Limb (tissue), 2 donors: ENCODE results near the gene ARSI.

ENCODE experiments used
- DNase-seq, 2 donors: peaks; one replicate each; pipeline ENCODE4 v3.0.0-alpha.2; 2016; ENCODE audit errors: extremely low spot score in 2 of 2

The ARSI gene

GRCh38 chr5:150302301-150303069 lies at the start of gene ARSI:
TSS of gene ARSI (minus strand) at chr5:150302905. CDS start at chr5:150302373, 532 bp downstream.
- peak; percentile 86 to 87 for DNase-seq

DNA sequence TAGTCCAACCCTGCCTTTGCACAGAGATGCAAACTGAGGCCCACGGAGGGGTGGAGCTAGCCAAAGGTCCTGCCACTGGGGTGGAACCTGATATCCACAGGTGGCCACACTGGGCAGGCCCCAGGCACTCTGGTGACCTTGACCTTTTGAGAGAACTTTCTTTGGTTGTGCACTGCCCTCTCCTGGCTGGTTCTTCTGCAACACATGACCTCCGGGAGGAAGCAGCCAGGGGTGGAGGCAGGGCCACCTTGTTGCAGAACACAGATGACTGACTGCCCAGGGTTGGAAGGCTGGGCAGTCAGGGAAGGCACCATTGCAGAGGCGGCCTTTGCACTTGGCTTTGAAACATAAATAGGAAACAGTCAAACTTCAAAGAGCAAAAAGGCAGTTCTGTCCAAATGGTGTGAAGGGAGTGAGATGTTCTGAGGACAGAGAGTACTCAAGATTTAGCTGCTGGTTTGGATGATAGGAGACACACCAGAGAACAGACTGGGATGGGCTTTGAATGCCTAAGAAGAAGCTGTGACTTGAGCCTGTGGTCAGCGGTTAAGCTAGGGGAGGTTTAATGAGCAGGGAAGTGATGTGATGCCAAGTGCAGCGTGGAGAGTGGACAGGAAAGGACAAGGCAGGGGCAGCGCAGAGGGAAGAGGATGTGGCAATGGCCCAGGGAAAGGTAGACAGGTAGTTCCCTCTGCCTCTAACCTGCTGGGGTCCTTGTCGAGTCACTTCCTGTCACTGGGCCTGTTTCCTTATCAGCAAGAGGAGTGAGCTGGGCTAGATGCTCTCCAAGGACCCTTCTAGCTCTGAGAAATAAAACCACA lies 48.0 kb upstream of the ARSI start:
- peak; percentile 38 to 69 for DNase-seq

GRCh38 chr5:150349681-150350275 lies 47.1 kb upstream of the ARSI start:
- DNase-seq = no peak

GRCh38 chr5:150347451-150347850 lies 44.7 kb upstream of the ARSI start:
- DNase-seq = no peak

DNA sequence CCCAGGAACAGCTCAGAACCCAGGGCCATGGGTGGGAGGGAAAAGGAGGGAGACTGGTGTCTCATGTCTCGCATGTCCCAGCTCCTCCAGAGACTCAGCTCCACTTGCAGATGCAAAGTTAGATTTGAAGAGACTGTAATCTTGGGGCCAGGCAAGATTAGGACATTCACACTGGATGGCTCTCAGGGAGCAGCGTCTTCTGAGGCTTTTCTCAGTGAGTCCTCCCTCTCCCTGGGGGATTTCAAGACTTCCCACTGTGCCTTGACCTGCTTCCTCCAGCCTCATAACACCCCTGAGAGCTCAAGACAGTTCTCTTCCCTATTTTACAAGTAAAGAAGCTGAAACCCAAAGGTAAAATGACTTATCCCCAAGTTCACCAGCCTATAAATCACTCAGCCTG lies 44.3 kb upstream of the ARSI start:
- DNase-seq = no peak

DNA sequence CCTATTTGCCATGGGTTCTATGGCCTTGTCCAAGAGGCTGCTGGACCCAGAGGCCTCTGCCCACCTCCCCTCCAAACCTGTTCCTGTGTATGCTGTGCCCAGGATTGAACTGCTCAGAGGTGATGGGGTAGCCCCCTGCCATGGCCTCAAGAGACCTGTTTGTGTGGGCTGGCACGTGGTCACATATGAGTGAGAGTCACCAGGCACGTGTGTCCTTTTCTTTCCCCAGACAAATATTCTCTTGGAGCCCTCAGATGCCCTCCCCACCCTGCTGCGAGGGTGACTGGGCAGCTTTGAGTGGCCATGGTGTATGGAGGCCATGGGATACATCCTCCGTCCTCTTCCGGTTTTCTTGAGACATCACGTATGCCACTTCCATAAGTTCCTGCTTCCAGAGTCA lies 43.9 kb upstream of the ARSI start:
- DNase-seq = no peak

- DNase-seq = peak; percentile 24 to 41
Measured at GRCh38 chr5:150345716-150346115, 43.0 kb upstream of the ARSI start.

DNA sequence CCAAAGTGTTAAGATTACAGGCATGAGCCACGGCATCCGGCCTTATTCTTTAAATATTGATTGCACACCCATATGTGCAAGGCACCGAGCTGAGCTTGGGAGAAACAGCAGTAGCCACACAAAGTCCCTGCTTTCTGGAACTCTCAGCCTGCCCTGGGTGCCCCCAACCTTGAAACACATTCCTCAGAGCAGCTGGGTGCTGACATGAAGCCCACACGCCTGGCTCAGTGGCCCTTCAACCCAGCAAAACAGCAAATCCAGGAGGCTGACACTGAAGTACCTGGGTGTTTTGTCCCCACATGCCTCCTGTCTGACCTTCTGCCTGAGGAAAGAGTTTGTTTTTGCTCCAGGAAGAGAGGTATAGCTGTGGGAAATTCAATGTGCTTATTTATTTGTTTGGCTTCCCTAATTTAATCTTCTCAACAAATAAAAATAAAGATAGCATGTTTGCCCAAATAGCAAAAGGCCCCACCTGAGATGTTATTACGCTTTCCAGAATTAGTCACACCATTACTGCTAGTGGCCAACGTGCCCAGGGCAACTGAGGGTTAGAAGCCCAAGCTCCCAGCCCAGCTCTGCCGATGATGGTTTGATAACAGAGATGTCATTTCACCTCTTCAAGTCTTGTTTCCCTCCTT lies 41.4 kb upstream of the ARSI start:
- DNase-seq = no peak

GRCh38 chr5:150342583-150342982 lies 39.9 kb upstream of the ARSI start:
- DNase-seq = no peak

GRCh38 chr5:150341989-150342388 lies 39.3 kb upstream of the ARSI start:
- no peak for DNase-seq

- no peak for DNase-seq
Measured at GRCh38 chr5:150341331-150341730, 38.6 kb upstream of the ARSI start.

DNA sequence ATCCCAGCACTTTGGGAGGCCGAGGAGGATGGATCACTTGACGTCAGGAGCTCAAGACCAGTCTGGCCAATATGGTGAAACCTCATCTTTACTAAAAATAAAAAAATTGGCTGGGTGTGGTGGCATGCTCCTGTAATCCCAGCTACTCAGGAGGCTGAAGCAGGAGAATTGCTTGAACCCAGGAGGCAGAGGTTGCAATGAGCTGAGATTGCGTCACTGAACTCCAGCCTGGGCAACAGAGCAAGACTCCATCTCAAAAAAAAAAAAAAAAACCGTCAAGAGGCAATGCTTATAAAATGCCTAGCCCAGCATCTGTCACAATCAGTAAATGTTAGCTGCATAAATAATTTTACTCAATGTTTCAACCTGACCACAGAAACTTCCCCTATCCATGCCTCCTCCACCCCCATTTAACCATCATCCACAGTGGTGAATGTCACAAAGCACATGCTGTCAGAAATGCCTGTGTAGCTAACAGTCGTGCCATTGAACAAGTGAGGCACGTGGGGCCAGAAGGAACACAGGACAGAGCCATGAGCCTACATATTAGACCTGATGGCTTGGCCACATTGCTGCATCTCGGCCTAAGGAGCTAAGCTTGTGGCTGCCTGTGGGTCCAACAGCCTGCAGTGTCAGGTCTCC lies 38.0 kb upstream of the ARSI start:
- no peak for DNase-seq

GRCh38 chr5:150339841-150340240 lies 37.1 kb upstream of the ARSI start:
- no peak for DNase-seq

DNA sequence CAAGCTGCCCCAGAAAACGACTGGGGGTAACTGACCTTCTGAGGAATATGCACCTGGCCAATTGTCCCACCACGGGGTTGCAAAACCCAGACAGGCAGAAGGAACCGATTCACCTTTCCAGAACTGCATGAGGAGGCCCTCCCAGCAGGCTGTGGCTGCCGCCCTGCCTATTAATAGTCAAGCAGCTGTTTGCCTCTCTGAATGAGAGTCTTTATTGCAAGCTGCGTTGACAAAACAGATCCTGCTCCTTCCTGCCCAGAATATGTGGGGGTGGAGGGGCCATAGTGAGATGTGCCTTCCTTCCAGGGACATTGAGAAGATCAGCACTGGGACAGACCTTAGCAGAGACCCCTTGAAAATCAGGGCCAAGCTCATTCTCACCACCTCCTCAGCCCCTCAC lies 36.5 kb upstream of the ARSI start:
- peak; percentile 60 for DNase-seq

- no peak for DNase-seq
Measured at GRCh38 chr5:150338546-150338945, 35.8 kb upstream of the ARSI start.

GRCh38 chr5:150335778-150336177 lies 33.1 kb upstream of the ARSI start:
- DNase-seq = no peak

DNA sequence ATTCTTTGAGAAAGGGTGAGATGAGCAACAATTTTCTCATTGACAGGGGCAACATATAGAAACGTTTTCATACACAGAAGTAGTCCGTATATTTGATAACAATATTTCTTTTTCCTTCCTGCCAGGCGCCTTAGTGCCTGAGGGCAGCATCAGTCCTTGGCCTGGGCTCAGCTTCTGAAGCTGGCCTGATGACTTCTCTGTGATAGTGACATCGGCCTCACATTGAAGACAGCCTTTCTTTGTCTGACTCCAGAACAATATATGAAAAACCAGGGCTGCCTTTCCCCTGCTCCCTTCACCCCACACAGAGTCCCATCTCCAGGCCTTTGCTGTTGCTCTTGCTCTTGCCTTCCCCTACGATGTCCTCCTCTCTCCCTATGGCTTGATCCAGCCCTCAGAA lies 30.7 kb upstream of the ARSI start:
- DNase-seq = no peak

DNA sequence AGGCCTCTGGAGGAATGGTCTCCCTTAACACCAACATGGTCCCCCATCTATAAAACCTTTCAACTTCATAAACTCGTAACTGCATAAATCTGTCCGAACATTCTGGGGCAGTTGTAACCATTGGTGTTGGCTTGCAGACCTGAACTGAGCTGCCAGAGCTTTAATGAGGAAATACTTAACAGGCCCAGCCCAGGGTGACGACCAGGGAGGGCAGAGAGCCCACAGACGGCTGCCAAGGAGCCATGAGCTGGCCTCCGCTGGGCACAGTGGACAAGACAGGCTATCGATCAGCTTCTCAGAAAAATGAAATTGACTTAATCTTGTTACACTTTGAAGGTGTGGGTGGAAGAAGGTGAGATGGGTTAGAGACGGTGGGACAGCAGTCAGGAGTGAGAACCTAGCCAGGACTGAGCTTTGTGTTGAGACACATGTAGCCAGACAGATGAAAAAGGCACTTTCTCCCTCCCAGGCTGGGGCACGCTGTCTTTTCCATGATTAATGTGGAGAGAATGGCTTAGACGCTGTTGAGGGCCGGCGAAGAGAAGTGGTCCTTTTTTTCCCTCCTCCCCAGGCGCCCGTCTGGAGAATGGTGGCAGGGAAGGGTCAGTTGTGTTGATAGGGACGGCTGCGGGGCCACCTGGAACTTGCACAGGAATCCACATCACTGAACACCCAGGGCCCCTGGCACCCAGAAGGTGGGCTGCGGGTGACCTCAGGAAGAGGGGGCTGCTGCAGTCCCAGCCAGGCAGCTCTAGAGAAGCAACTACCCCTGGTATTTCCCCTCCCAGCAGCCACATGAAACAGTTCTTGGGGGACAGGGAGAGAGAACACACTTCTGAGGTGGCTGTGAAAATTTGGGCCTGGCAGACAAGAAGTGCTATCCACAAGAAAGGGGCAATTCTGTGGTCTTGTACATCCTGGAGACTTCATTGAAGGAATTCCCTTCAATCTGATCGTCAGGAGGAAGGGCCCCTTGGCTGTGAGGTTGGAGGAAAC lies 27.5 kb upstream of the ARSI start:
- no peak for DNase-seq

GRCh38 chr5:150329038-150329437 lies 26.3 kb upstream of the ARSI start:
- DNase-seq = no peak

DNA sequence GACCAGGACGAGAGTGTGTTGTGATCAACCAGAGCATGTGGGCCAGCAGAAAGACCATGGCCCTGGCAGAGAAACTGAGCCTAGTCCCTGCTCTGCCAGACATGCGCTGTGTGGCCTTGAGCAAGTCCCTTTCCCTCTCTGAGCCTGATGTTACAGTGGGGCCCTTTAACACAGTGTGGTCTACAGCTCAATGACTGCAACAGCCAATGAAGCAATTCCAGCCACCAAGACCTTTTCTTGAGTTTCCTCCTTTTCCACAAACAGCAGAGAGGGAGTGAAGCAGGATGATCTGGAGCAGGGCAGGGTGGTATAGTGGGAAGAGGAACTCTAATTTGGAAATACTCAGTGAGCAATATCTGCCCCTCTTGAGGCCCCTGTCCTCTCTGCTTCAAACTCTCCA lies 25.8 kb upstream of the ARSI start:
- DNase-seq = no peak
